HG02852 (cell line): Measurements from ENCODE around the gene PWP1.
"Not testable (repeated sequence)": the region's sequence is repeated elsewhere in the genome, so short reads cannot be mapped to it uniquely, and the experiment has no call there.

Experiments used
- ATAC-seq: cut with Tn5 transposase; IDR thresholded peaks from one replicate; pipeline ENCODE4 v1.9.1; 2021; ENCODE audit warnings: mild to moderate bottlenecking, moderate library complexity; ENCODE audit not compliant: unreplicated experiment

The PWP1 gene

DNA sequence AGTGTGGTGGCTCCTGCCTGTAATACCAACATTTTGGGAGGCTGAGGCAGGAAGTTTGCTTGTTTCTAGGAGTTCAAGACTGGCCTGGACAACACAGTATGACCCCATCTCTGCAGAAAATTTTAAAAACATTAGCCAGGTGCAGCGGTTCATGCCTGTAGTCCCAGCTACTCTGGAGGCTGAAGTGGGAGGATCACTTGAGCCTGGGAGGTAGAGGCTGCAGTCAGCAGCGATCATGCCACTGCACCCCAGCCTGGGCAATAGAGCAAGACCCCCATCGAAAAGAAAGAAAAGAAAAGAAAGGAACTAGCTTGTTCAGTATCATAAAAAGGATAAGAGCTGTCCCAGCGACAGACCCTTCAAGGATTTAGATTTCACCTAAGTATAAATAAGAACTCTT, 18.1 kb upstream of the PWP1 start:
- ATAC-seq = no peak

DNA sequence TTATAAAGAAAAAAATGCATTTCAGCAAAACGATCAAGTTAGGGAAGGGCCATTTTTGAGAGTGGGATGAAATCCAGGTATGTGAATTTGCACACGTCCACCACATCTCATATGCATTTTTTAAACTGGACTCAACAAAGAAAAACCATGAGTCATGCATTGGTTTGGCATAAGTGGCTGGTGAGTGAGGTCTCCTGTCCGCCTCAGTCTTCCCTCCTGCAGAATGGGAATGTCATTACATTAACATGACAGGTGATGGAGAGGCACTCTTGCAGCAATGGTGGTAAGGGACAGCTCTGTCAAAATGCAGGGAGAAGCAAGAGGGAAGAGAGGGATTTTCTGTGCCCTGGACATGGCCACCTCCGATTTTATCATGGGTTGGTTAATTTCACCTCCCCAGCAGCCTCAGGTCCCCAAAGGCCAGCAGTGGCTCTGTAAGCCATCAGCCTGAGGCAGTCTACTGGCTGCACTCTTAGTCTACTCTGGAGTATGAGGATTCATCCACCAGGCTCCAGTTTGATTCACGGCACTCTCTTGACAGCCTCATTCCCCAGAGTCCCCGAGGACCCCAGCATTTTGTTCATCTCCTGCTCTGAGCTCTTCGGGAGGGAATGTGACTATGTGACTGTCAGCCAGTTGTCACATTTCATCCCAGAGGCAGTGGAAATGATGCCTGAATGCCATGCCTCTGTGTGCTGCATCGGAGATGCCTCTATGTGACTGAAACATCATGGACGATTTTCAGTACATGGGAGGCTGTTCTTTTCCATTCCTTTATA, 17.1 kb upstream of the PWP1 start:
- no peak for ATAC-seq

DNA sequence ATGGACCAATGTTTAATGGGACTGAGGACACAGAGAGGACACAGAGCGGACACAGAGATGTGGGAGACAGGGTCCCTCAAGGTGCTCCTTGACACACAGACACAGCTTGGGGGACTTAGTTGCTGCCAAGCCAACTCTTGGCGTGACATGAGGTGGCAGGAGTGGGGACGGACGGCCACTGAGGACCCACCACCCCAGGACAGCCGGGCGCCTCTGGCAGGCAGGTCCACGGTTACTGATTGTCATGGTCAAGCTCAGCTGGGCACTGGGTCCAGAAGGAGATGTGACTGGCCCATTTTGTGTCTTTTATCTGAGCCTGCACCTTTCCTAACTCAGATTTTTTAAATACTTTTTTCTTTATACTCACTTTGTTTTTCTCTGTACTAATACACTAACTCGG, 15.7 kb upstream of the PWP1 start:
- no peak for ATAC-seq

DNA sequence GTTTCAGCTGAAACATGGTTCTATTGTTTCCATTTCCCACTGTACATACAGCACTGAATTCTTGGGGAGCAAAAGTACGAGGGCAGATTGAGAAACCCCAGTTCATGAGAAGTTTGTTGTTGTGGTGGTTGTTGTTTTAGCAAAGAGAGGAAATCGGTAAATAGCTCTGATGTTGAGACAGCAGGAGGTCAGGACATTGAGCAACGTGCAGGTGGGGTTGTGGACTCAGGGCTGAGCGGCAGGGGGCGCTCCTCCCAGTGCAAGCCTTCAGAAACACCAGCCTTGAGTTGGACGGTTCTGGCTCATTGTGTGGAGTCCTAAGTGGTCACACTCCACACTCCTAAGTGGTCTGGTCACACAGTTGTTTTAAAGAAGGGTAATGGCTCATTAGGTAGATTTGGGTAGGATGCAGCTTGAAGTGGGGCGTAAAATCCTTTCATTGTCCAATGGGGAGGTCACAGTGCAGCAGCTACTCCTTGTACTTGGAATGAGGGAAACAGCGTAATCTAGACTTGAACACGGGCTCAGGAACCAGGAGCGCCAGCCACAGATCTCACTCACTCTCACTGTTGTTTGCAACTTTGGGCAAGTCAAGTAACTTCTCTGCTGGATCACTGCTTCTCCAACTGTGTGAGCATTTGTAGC, 14.5 kb upstream of the PWP1 start:
- ATAC-seq = no peak

- no peak for ATAC-seq
Measured at GRCh38 chr12:107677671-107678070, 7.9 kb upstream of the PWP1 start.

- no peak for ATAC-seq
Measured at GRCh38 chr12:107679336-107679735, 6.3 kb upstream of the PWP1 start.

DNA sequence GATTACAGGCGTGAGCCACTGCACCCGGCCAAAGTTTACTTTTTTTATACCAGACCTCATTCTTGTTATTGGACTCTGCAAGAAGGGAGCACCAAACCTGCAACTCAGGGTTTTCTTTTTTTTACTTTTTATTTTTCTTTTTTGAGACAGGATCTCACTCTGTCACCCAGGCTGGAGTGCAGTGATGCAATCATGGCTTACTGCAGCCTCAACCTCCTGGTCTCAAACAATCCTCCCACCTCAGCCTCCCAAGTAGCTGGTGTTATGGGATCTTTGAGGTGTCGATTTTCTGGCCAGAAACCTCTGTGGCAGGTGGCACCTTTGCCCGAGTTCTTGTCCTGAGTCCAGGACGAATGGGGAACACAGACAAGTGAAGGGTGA, 4.2 kb upstream of the PWP1 start:
- no peak for ATAC-seq

- no peak for ATAC-seq
Measured at GRCh38 chr12:107681836-107682820, 3.5 kb upstream of the PWP1 start.

DNA sequence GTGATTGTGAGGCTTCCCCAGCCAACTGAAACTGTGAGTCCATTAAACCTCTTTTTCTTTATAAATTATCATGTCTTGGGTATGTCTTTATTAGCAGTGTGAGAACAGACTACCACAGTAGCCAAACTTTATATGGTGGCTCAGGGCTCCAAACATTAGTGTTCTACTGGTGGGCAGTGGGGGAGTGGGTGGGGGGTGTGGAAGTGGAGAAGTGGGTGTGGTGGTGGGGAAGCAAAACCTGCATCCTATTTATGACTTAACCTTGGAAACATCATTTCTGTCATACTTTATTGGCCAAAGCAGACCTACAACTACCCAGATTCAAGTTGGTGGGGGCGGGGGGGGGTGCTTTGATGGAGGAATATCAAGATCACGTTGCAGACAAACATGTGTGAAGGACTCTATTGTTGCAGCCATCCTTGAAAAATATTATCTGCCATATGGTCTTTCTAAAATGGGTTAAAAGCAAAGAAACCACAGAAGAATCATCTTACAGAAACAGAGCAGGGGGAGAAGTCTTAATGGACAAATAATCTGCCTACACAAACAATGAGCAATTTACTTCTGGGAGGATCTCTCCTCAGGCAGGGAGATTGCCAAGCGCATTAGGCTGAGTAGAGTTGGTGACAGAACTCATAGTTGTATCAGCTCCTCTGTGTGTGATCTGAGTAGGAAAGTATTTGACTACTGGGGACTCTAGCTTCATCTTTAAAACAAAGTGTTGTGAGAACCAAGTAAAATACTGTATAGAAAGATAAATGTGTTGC, 1.4 kb upstream of the PWP1 start:
- no peak for ATAC-seq

DNA sequence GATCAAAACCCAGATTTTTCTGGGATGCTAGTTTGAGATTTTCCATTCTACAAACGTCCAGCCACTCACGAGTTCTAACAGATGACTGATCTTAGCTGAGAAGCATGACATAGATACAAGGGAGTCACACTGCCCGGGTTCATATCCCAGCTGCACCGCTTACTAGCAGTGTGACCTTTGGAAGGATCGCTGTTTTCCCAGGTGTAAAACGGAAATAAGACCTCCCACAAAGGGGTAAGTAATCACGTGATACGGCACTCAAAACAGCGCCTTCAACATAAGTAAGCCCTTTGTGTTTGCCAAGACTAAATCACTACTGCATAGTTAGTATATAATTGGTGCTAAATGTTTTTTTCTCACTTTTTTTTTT, 624 bp upstream of the PWP1 start:
- ATAC-seq = no peak

- ATAC-seq = not testable (repeated sequence)
Measured at GRCh38 chr12:107695772-107696171, 10.2 kb downstream of the PWP1 start.

GRCh38 chr12:107702106-107702505, 16.5 kb downstream of the PWP1 start:
- ATAC-seq = no peak

DNA sequence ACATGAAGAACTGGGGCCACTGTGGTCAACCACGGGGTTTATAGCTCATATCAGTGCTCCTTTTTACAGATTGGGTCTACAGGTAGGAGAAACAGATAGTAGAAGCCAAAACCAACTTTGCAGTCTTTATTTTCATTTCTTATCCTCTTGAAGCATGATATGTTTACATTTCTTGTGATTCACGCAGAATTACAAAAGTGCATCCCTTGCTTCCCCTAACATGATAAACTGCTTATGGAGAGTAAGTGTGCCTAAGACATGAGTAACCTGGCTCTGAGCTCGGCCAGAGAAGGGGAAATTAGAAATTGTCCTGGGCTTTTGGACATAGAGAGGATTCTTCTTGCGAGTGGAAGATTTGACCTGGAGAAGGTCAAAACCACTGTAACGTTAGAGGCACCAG, 18.4 kb downstream of the PWP1 start:
- no peak for ATAC-seq

DNA sequence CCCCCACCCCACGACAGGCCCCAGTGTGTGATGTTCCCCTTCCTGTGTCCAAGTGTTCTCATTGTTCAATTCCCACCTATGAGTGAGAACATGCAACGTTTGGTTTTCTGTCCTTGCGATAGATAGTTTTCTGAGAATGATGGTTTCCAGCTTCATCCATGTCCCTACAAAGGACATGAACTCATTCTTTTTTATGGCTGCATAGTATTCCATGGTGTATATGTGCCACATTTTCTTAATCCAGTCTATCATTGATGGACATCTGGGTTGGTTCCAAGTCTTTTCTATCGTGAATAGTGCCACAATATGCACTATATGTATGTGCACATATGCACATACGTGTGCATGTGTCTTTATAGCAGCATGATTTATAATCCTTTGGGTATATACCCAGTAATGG, 19.9 kb downstream of the PWP1 start:
- ATAC-seq = not testable (repeated sequence)

- no peak for ATAC-seq
Measured at GRCh38 chr12:107715780-107716179, 30.2 kb downstream of the PWP1 start.

DNA sequence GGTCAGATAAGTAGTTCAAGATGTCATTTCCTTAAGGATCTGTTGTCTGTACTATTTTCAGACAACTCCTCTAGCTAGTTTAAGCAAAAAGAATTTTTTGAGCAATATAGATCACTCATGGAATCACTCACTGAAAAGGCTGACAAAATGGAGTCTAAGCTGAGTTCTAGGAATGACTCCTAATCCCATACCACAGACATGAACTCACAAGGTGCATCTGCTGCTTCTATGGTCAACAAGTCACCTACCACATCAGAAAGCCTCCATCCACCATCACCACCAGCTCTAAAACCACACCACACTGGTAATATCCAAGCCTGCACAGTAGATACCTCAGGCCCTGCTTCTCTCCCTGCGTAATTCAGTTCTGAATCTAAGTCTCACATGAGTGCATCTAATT, 33.0 kb downstream of the PWP1 start:
- ATAC-seq = no peak

GRCh38 chr12:107727327-107727726, 41.7 kb downstream of the PWP1 start:
- not testable (repeated sequence) for ATAC-seq

DNA sequence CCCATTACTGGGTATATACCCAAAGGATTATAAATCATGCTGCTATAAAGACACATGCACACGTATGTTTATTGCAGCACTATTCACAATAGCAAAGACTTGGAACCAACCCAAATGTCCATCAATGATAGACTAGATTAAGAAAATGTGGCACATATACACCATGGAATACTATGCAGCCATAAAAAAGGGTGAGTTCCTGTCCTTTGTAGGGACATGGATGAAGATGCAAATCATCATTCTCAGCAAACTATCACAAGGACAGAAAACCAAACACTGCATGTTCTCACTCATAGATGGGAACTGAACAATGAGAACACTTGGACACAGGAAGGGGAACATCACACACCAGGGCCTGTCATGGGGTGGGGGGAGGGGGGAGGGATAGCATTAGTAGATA, 42.1 kb downstream of the PWP1 start:
- not testable (repeated sequence) for ATAC-seq

GRCh38 chr12:107730618-107731341, 45.2 kb downstream of the PWP1 start:
- ATAC-seq = no peak

- no peak for ATAC-seq
Measured at GRCh38 chr12:107731366-107731765, 45.8 kb downstream of the PWP1 start.
